GM18868 (cell line): Measurements from ENCODE around the gene PPEF2.

ENCODE experiments used
- ATAC-seq: cut with Tn5 transposase; IDR thresholded peaks from one replicate; pipeline ENCODE4 v1.9.1; 2021; ENCODE audit warnings: mild to moderate bottlenecking, moderate library complexity; ENCODE audit not compliant: unreplicated experiment

The PPEF2 gene

GRCh38 chr4:75841641-75842520, 60.4 kb downstream of the PPEF2 start:
- no peak for ATAC-seq

GRCh38 chr4:75834772-75835154, 67.5 kb downstream of the PPEF2 start:
- ATAC-seq = no peak

GRCh38 chr4:75834095-75834771, 68.0 kb downstream of the PPEF2 start:
- ATAC-seq = no peak

GRCh38 chr4:75831856-75832405, 70.3 kb downstream of the PPEF2 start:
- no peak for ATAC-seq

- no peak for ATAC-seq
Observed at GRCh38 chr4:75830906-75831305, 71.3 kb downstream of the PPEF2 start.

- no peak for ATAC-seq
Observed at GRCh38 chr4:75823812-75824211, 78.4 kb downstream of the PPEF2 start.

- ATAC-seq = no peak
Observed at GRCh38 chr4:75822416-75822815, 79.8 kb downstream of the PPEF2 start.

- ATAC-seq = no peak
Observed at GRCh38 chr4:75821966-75822365, 80.3 kb downstream of the PPEF2 start.

- ATAC-seq = no peak
Observed at GRCh38 chr4:75821216-75821615, 81.0 kb downstream of the PPEF2 start.

GRCh38 chr4:75820676-75821075, 81.6 kb downstream of the PPEF2 start:
- no peak for ATAC-seq

- no peak for ATAC-seq
Observed at GRCh38 chr4:75820197-75820596, 82.1 kb downstream of the PPEF2 start.

GRCh38 chr4:75819121-75819520, 83.1 kb downstream of the PPEF2 start:
- no peak for ATAC-seq

- no peak for ATAC-seq
Observed at GRCh38 chr4:75817901-75818300, 84.4 kb downstream of the PPEF2 start.
